AG04450 (cell line): ENCODE results near the gene TMEM258. TPM values are rescaled to one million over a fixed set of nuclear protein-coding genes. Genes with fewer than 3 reads are reported as not detected.

ENCODE experiments used
- CTCF ChIA-PET: fragments of 300-600, 350-600 bp; formaldehyde crosslinking; extraction: SDS; loops from one replicate; lab custom pipeline; 2022; ENCODE audit warnings: antibody characterized with exemption, inconsistent platforms; lab: Charles Lee
- POLR2A ChIA-PET: fragments of 350-600 bp; formaldehyde crosslinking; extraction: SDS; loops from one replicate; lab custom pipeline; 2021; ENCODE audit warnings: antibody characterized with exemption, inconsistent platforms; lab: Yijun Ruan, JAX
- DNase-seq: peaks from one replicate; pipeline ENCODE4 v3.0.0-alpha.2; 2011; ENCODE audit warnings: low read depth, low spot score
- H3K27ac ChIP-seq: one replicate; pipeline ENCODE4 v1.5.1; 2012; ENCODE audit warnings: low read depth, low read length, control low read depth
- H3K27me3 ChIP-seq: one replicate; pipeline ENCODE4 v1.6.0; 2012; ENCODE audit warnings: low read length; ENCODE audit not compliant: control insufficient read depth, insufficient read depth
- H3K4me3 ChIP-seq: 2 replicates; pipeline ENCODE4 v1.5.1; 2011; ENCODE audit warnings: mild to moderate bottlenecking, low read depth, low read length, control low read depth
- H3K9me3 ChIP-seq: 2 replicates; pipeline ENCODE4 v1.5.1; 2012; ENCODE audit warnings: low read length; ENCODE audit not compliant: control insufficient read depth, insufficient read depth
- CTCF ChIP-seq: IDR thresholded peaks from 2 replicates; pipeline ENCODE4 v1.5.1; 2011; ENCODE audit warnings: low read depth, low read length, control low read depth, inconsistent platforms
- polyA plus RNA-seq: library from polyadenylated mRNA; depleted of rRNA; stranded (reverse); fragments of >200 nt; gene quantifications from 2 replicates; pipeline ENCODE4 v1.2.3, GENCODE V29; 2011

TMEM258 gene
- polyA plus RNA-seq, 1 experiment = 300 TPM

DNA sequence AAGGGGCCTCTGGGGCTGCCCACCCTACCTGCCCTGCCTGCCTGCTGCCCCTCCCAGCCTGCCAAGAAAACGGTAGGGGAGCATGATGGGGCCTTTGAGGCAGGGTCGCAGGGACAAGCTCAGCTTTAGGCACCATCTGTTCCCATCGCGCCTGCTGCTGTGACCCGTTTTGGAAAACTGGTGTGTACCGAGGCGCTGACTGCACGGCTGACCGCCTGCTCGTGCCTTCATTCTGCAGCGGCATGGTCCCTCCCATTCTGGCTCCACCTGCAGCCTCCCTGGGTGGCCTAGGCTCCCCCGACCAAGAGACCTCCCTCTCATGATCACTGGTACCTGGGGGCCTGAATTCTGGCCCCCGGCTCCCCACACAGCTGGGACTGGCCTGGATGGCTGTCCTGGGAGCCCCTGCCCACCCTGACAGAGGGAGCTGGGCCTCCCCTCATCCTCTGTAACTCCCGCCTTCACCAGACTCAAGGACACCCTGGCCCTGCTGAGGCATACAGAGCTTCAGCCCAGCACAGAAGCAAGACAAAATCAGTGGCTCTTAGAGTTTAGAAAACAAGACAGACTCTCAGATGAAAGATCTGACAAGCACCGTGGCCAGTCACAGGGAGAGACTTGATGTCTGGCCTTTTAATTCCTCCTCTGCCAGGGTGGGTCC lies 46.5 kb downstream of the TMEM258 start:
- POLR2A ChIA-PET = no interaction called here

DNA sequence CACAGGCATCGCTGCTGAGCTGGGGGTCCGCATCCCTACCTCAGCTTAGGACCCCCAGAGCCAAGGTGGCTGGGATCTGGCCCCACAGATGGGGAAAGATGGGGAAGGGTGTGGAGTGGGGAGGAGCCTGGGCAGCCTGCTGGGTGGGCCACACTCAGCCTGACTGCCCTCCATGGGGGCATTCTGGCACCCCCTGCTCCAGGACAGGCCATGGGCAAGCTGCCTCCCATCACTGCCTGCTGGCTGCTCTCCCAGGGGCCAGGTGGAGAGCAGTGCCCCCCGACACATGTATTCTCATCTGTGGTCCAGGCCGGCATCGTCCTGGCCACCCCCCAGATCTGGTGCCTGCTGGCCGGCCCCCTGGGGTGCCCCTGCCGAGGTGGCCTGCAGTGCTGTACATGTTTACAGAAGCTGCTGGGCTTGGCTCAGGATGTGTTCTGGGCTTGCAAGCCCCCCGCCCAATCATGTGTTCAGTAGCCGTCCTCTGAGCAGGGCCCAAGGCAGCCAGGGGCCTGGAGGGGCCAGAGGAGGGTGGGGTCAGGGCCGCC lies 47.7 kb downstream of the TMEM258 start:
- no peaks in the 10 kb centered on the region; the same call in 1 of the 2 replicates for H3K9me3 ChIP-seq
- TF ChIP-seq CTCF = no peak
- CTCF ChIA-PET = interaction anchor here (6.9 kb wide), 1 partner anchor 11 kb away, joined by 54 read pairs; no protein-coding TSS in a partner anchor
- POLR2A ChIA-PET = interaction anchor here (0.6 kb wide), 1 partner anchor 55 kb away, joined by 5 read pairs; no protein-coding TSS in a partner anchor
- no peaks in the 10 kb centered on the region for H3K27me3 ChIP-seq
- H3K4me3 ChIP-seq = no peak overlapping the region
- DNase-seq = no peak
- no peak overlapping the region for H3K27ac ChIP-seq

More for the DNA sequence above, 46.5 kb downstream of the TMEM258 start:
- TF ChIP-seq CTCF = no peak
- DNase-seq = no peak
- Histone ChIP-seq H3K27me3 (no peaks in the 10 kb centered on the region), H3K4me3 (no peak overlapping the region), H3K27ac (no peak overlapping the region), H3K9me3 (no peaks in the 10 kb centered on the region; the same call in 1 of the 2 replicates)
- CTCF ChIA-PET = interaction anchor here (1.0 to 6.9 kb wide), 5 partner anchors 9 to 362 kb away, joined by 4 to 54 read pairs (median 12); partner anchors contain the start of gene TMEM258

DNA sequence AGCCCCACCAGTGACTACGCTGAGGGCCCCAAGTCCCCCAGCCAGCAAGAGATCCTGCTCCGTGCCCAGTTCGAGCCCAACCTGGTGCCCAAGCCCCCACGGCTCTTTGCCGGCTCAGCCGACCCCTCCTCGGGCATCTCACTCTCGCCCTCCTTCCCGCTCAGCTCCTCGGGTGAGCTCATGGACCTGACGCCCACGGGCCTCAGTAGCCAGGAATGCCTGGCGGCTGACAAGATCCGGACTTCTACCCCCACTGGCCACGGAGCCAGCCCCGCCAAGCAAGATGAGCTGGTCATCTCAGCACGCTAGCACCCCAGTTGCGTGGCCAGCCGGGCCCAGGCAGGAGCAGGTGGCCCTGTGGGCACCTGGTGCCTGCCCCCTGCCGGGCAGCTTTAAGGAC lies 48.2 kb downstream of the TMEM258 start:
- DNase-seq = no peak
- POLR2A ChIA-PET = no interaction called here
- H3K27me3 ChIP-seq = no peaks in the 10 kb centered on the region
- CTCF ChIA-PET = interaction anchor here (6.9 kb wide), 1 partner anchor 11 kb away, joined by 54 read pairs; no protein-coding TSS in a partner anchor
- no peak overlapping the region for H3K27ac ChIP-seq
- no peaks in the 10 kb centered on the region; the same call in 1 of the 2 replicates for H3K9me3 ChIP-seq
- no peak overlapping the region for H3K4me3 ChIP-seq
- TF ChIP-seq CTCF = no peak

DNA sequence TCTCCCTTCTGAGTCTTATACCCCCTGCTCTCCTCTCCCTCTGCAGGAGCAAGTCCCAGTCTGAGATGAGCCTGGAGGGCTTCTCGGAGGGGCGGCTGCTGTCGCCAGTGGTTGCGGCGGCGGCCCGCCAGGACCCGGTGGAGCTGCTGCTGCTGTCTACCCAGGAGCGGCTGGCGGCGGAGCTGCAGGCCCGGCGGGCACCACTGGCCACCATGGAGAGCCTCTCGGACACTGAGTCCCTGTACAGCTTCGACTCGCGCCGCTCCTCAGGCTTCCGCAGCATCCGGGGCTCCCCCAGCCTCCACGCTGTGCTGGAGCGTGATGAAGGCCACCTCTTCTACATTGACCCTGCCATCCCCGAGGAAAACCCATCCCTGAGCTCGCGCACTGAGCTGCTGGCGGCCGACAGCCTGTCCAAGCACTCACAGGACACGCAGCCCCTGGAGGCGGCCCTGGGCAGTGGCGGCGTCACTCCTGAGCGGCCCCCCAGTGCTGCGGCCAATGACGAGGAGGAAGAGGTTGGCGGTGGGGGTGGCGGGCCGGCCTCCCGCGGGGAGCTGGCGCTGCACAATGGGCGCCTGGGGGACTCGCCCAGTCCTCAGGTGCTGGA lies 48.8 kb downstream of the TMEM258 start:
- Histone ChIP-seq H3K27me3 (no peaks in the 10 kb centered on the region), H3K4me3 (no peak overlapping the region), H3K27ac (no peak overlapping the region), H3K9me3 (no peaks in the 10 kb centered on the region; the same call in 1 of the 2 replicates)
- no peak for TF ChIP-seq CTCF
- POLR2A ChIA-PET = no interaction called here
- CTCF ChIA-PET = interaction anchor here (6.9 kb wide), 1 partner anchor 10 kb away, joined by 54 read pairs; no protein-coding TSS in a partner anchor
- DNase-seq = no peak

DNA sequence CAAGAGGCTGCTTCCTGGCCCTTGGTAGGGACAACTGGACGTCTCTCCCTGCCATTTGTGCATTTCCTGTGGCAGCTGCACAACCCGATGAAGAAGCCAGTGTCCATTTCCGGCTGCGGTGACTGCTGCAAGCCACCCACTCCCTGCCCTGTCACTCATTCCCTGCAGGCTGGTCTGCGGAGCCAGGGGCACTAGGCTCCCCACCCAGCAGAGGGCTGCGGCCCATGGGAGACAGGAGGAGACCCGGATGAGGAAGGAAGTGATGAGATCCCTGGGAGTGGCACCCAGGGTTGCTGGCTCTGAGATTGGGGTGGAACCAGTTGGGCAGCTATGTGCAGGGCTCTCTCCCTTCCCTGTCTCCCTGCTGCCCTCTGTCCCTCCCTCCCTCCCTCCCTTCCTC lies 50.0 kb downstream of the TMEM258 start:
- TF ChIP-seq CTCF = no peak
- CTCF ChIA-PET = interaction anchor here (1.2 kb wide), 1 partner anchor 9 kb away, joined by 3 read pairs; no protein-coding TSS in a partner anchor
- POLR2A ChIA-PET = no interaction called here
- H3K27ac ChIP-seq = no peak overlapping the region
- no peak for DNase-seq
- no peaks in the 10 kb centered on the region for H3K27me3 ChIP-seq
- no peaks in the 10 kb centered on the region; the same call in 1 of the 2 replicates for H3K9me3 ChIP-seq
- no peak overlapping the region for H3K4me3 ChIP-seq
